Activated T-helper 1 cell treated with anti-CD3 and anti-CD28 coated beads, Interleukin-12 subunit alpha, Interleukin-12 subunit beta, Interleukin-2, Interleukin-4 antibody, amounts not matched to agents 30 ng/mL and 10 ng/mL and 1 ng/mL, durations not matched to agents 14 hours and 24 hours and 36 hours (primary cell): Measurements from ENCODE around the gene NDNF. TPM values are rescaled to one million over a fixed set of nuclear protein-coding genes. Genes with fewer than 3 reads are reported as not detected.

Experiments
- DNase-seq: peaks from one replicate; pipeline ENCODE4 v3.0.0; 2021; ENCODE audit warnings: low spot score
- H3K27ac Mint-ChIP-seq: one replicate; pipeline ENCODE4 v1.8.0; 2021; ENCODE audit warnings: mild to moderate bottlenecking, mixed read lengths
- H3K27me3 Mint-ChIP-seq: one replicate; pipeline ENCODE4 v1.8.0; 2022; ENCODE audit warnings: mild to moderate bottlenecking, moderate library complexity, mixed read lengths; ENCODE audit not compliant: insufficient read depth
- H3K36me3 Mint-ChIP-seq: one replicate; pipeline ENCODE4 v1.8.0; 2021; ENCODE audit warnings: low read depth, mixed read lengths
- H3K4me1 Mint-ChIP-seq: one replicate; pipeline ENCODE4 v1.8.0; 2021; ENCODE audit warnings: low read depth, mixed read lengths
- H3K4me3 Mint-ChIP-seq: one replicate; pipeline ENCODE4 v1.8.0; 2021; ENCODE audit warnings: mild to moderate bottlenecking, moderate library complexity, mixed read lengths
- H3K9me3 Mint-ChIP-seq: one replicate; pipeline ENCODE4 v1.8.0; 2021; ENCODE audit warnings: mixed read lengths
- intact Hi-C: fragments of 100-400 bp; cut with micrococcal nuclease; formaldehyde crosslinking; loops from one replicate; pipeline ENCODE4 v1.15.1; 2024
- total RNA-seq: library from RNA; stranded (reverse); gene quantifications from 2 replicates; pipeline ENCODE4 v1.2.3, GENCODE V29; 2022

Gene NDNF
- total RNA-seq: 0.39 TPM in 1 of 2 replicates, not detected in the other

GRCh38 chr4:121072224-121073003 lies at the start of gene NDNF:
Gene NDNF, minus strand, starts transcription at chr4:121072535. Its CDS starts 26,698 bp downstream, at chr4:121045837.
- H3K4me3 Mint-ChIP-seq: peak within 1 kb of the TSS; percentile 82
- peak within 1 kb of the TSS; percentile 59 for H3K27ac Mint-ChIP-seq
- H3K4me1 Mint-ChIP-seq: peaks cover 20% of the 10 kb centered on the region
- intact Hi-C loops: loop anchor here (2.0 kb wide), 2 partner anchors 32 to 40 kb away; no protein-coding TSS in a partner anchor
- H3K36me3 Mint-ChIP-seq: no peaks in the 10 kb centered on the region
- peak; percentile 34 for DNase-seq
- H3K27me3 Mint-ChIP-seq: peaks cover 83% of the 10 kb centered on the region
- no peaks in the 10 kb centered on the region for H3K9me3 Mint-ChIP-seq

GRCh38 chr4:121119715-121120114 lies 47.4 kb upstream of the NDNF start:
- no peaks in the 10 kb centered on the region for H3K36me3 Mint-ChIP-seq
- peaks cover 4% of the 10 kb centered on the region for H3K27me3 Mint-ChIP-seq
- intact Hi-C loops: no loop called here

GRCh38 chr4:121118344-121118743 lies 46.0 kb upstream of the NDNF start:
- Mint-ChIP-seq H3K27me3 (peaks cover 4% of the 10 kb centered on the region), H3K36me3 (no peaks in the 10 kb centered on the region), H3K9me3 (no peaks in the 10 kb centered on the region), H3K4me1 (peaks cover 29% of the 10 kb centered on the region), H3K4me3 (no peak overlapping the region), H3K27ac (no peak overlapping the region)
- intact Hi-C loops: no loop called here
- DNase-seq: no peak

More at GRCh38 chr4:121119715-121120114, 47.4 kb upstream of the NDNF start:
- no peak for DNase-seq
- no peaks in the 10 kb centered on the region for H3K9me3 Mint-ChIP-seq
- H3K4me3 Mint-ChIP-seq: no peak overlapping the region
- H3K27ac Mint-ChIP-seq: no peak overlapping the region
- peaks cover 17% of the 10 kb centered on the region for H3K4me1 Mint-ChIP-seq

GRCh38 chr4:121114756-121115155 lies 42.4 kb upstream of the NDNF start:
- H3K4me3 Mint-ChIP-seq: no peak overlapping the region
- H3K9me3 Mint-ChIP-seq: no peaks in the 10 kb centered on the region
- no peak for DNase-seq
- intact Hi-C loops: loop anchor here (1.0 to 5.0 kb wide), 6 partner anchors 24 to 957 kb away; no protein-coding TSS in a partner anchor
- peaks cover 14% of the 10 kb centered on the region for H3K27me3 Mint-ChIP-seq
- no peaks in the 10 kb centered on the region for H3K36me3 Mint-ChIP-seq
- H3K27ac Mint-ChIP-seq: no peak overlapping the region
- peaks cover 34% of the 10 kb centered on the region for H3K4me1 Mint-ChIP-seq

DNA sequence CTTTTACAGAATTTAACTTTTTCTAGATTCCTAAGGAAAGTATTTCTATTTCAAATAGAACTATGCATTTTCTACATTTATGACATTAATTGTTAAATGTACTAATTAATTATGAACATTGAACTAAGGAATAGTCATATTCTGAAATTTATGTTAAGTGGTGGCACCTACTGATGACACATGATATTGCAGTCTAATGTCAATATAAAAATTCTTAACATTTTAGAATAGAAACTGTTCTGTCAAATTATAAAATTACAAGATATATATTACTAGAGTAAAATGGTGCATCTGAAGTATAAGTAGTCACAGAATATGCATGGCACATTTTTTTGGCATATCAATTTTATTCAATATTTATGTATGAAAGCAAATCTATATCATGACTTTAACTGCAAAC lies 40.2 kb upstream of the NDNF start:
- H3K4me1 Mint-ChIP-seq: peaks cover 21% of the 10 kb centered on the region
- peaks cover 11% of the 10 kb centered on the region for H3K27me3 Mint-ChIP-seq
- no peak overlapping the region for H3K4me3 Mint-ChIP-seq
- H3K36me3 Mint-ChIP-seq: no peaks in the 10 kb centered on the region
- H3K27ac Mint-ChIP-seq: no peak overlapping the region
- intact Hi-C loops: loop anchor here (2.0 to 5.0 kb wide), 5 partner anchors 40 to 1042 kb away; partner anchors contain the start of gene NDNF
- H3K9me3 Mint-ChIP-seq: no peaks in the 10 kb centered on the region
- DNase-seq: no peak

- DNase-seq: no peak
- Mint-ChIP-seq H3K9me3 (no peaks in the 10 kb centered on the region), H3K36me3 (no peaks in the 10 kb centered on the region), H3K4me3 (no peak overlapping the region), H3K4me1 (peaks cover 5% of the 10 kb centered on the region), H3K27me3 (peaks cover 24% of the 10 kb centered on the region), H3K27ac (no peak overlapping the region)
- intact Hi-C loops: no loop called here
These were observed 36.2 kb upstream of the NDNF start for GRCh38 chr4:121108557-121108956.

- intact Hi-C loops: no loop called here
- no peak overlapping the region for H3K27ac Mint-ChIP-seq
- H3K9me3 Mint-ChIP-seq: no peaks in the 10 kb centered on the region
- DNase-seq: no peak
- no peaks in the 10 kb centered on the region for H3K36me3 Mint-ChIP-seq
- H3K4me1 Mint-ChIP-seq: no peaks in the 10 kb centered on the region
- H3K4me3 Mint-ChIP-seq: no peak overlapping the region
- peaks cover 34% of the 10 kb centered on the region for H3K27me3 Mint-ChIP-seq
These were observed 35.2 kb upstream of the NDNF start for GRCh38 chr4:121107507-121107906.

DNA sequence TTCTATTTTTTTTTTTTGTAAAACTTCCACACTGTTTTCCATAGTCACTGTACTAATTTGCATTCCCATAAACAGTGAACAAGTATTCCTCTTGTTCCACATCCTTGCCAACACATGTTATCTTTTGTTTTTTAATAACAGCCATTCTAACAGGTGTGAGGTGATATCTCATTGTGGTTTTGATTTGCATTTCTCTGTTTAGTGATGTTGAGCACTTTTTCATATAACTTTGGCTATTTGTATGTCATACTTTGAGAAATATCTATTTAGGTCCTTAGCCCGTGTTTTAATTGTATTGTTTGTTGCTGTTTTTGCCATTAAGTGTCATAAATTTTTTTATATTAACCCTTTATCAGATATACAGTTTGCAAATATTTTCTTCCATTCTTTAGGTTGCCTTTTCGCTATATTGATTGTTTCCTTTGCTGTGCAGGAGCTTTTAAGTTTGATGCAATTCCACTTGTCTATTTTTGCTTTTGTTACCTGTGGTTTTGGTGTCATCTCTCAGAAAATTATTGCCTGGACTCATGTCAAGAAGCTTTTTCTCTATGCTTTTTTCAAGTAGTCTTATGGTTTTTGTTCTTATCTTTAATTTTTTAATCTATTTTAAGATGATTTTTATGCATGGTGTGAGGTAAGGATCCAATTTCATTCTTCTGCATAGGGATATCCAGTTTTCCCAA lies 27.9 kb upstream of the NDNF start:
- no peak overlapping the region for H3K27ac Mint-ChIP-seq

GRCh38 chr4:121098266-121098665 lies 25.9 kb upstream of the NDNF start:
- Mint-ChIP-seq H3K27ac (no peak overlapping the region), H3K9me3 (no peaks in the 10 kb centered on the region), H3K27me3 (peaks cover 32% of the 10 kb centered on the region), H3K4me1 (no peaks in the 10 kb centered on the region), H3K36me3 (no peaks in the 10 kb centered on the region), H3K4me3 (no peak overlapping the region)
- intact Hi-C loops: no loop called here
- no peak for DNase-seq

More for the DNA sequence above, 27.9 kb upstream of the NDNF start:
- no peaks in the 10 kb centered on the region for H3K9me3 Mint-ChIP-seq
- no peak overlapping the region for H3K4me3 Mint-ChIP-seq
- peaks cover 43% of the 10 kb centered on the region for H3K27me3 Mint-ChIP-seq
- no peaks in the 10 kb centered on the region for H3K4me1 Mint-ChIP-seq
- no peaks in the 10 kb centered on the region for H3K36me3 Mint-ChIP-seq
- intact Hi-C loops: no loop called here
- DNase-seq: no peak

GRCh38 chr4:121096629-121097028 lies 24.3 kb upstream of the NDNF start:
- no peaks in the 10 kb centered on the region for H3K9me3 Mint-ChIP-seq
- H3K27me3 Mint-ChIP-seq: peaks cover 21% of the 10 kb centered on the region
- DNase-seq: no peak
- no peaks in the 10 kb centered on the region for H3K36me3 Mint-ChIP-seq
- intact Hi-C loops: loop anchor here (1.0 kb wide), 4 partner anchors 211 to 1025 kb away; no protein-coding TSS in a partner anchor
- H3K4me3 Mint-ChIP-seq: no peak overlapping the region
- H3K4me1 Mint-ChIP-seq: no peaks in the 10 kb centered on the region
- no peak overlapping the region for H3K27ac Mint-ChIP-seq

GRCh38 chr4:121096191-121096590 lies 23.9 kb upstream of the NDNF start:
- Mint-ChIP-seq H3K9me3 (no peaks in the 10 kb centered on the region), H3K4me3 (no peak overlapping the region)
- DNase-seq: no peak

GRCh38 chr4:121094297-121094966 lies 22.1 kb upstream of the NDNF start:
- Mint-ChIP-seq H3K4me1 (no peaks in the 10 kb centered on the region), H3K36me3 (no peaks in the 10 kb centered on the region), H3K4me3 (no peak overlapping the region), H3K27ac (no peak overlapping the region), H3K9me3 (no peaks in the 10 kb centered on the region), H3K27me3 (peaks cover 4% of the 10 kb centered on the region)
- intact Hi-C loops: no loop called here
- no peak for DNase-seq

More at GRCh38 chr4:121096191-121096590, 23.9 kb upstream of the NDNF start:
- Mint-ChIP-seq H3K27ac (no peak overlapping the region), H3K36me3 (no peaks in the 10 kb centered on the region), H3K27me3 (peaks cover 20% of the 10 kb centered on the region), H3K4me1 (no peaks in the 10 kb centered on the region)
- intact Hi-C loops: loop anchor here (1.0 kb wide), 4 partner anchors 211 to 1025 kb away; no protein-coding TSS in a partner anchor
